ENCODE measurements around the gene ISYNA1.

Gene ISYNA1

GRCh38 chr19:18449552-18449951 lies 11.6 kb upstream of the ISYNA1 start:
- H3K4me3 ChIP-seq (ENCODE audit: low read depth, low read length), result no peak overlapping the region
- TF ChIP-seq CTCF (IDR thresholded peaks at IDR 0.05; ENCODE audit: low read depth, low read length), result no peak

GRCh38 chr19:18446811-18447359 lies 9.0 kb upstream of the ISYNA1 start:
- no peak for TF ChIP-seq CTCF (IDR thresholded peaks at IDR 0.05; ENCODE audit: low read depth, low read length)
- no peak overlapping the region for H3K4me3 ChIP-seq (ENCODE audit: low read depth, low read length)

- no peak overlapping the region for H3K4me3 ChIP-seq (ENCODE audit: low read depth, low read length)
- no peak for TF ChIP-seq CTCF (IDR thresholded peaks at IDR 0.05; ENCODE audit: low read depth, low read length)
Measured at GRCh38 chr19:18446145-18446810, 8.3 kb upstream of the ISYNA1 start.

- H3K4me3 ChIP-seq (ENCODE audit: low read depth, low read length), result no peak overlapping the region
- TF ChIP-seq CTCF (IDR thresholded peaks at IDR 0.05; ENCODE audit: low read depth, low read length), result no peak
Measured at GRCh38 chr19:18445262-18445948, 7.5 kb upstream of the ISYNA1 start.

- no peak for TF ChIP-seq CTCF (IDR thresholded peaks at IDR 0.05; ENCODE audit: low read depth, low read length)
- H3K4me3 ChIP-seq (ENCODE audit: low read depth, low read length), result no peak overlapping the region
Measured at GRCh38 chr19:18444513-18444912, 6.6 kb upstream of the ISYNA1 start.

- TF ChIP-seq CTCF (IDR thresholded peaks at IDR 0.05; ENCODE audit: low read depth, low read length), result no peak
- no peak overlapping the region for H3K4me3 ChIP-seq (ENCODE audit: low read depth, low read length)
Measured at GRCh38 chr19:18443831-18444230, 5.9 kb upstream of the ISYNA1 start.

GRCh38 chr19:18443406-18443805 lies 5.5 kb upstream of the ISYNA1 start:
- TF ChIP-seq CTCF (IDR thresholded peaks at IDR 0.05; ENCODE audit: low read depth, low read length), result no peak
- no peak overlapping the region for H3K4me3 ChIP-seq (ENCODE audit: low read depth, low read length)

Data from WI38 (cell line).